Posterior vena cava (tissue), 2 donors: Measurements from ENCODE around the gene HYOU1. TPM values are rescaled to one million over a fixed set of nuclear protein-coding genes. Genes with fewer than 3 reads are reported as not detected.
"Not testable (repeated sequence)": the region's sequence is repeated elsewhere in the genome, so short reads cannot be mapped to it uniquely, and the experiment has no call there.

ENCODE experiments used
- DNase-seq: peaks from one replicate; pipeline ENCODE4 v3.0.0-alpha.2; 2020; ENCODE audit warnings: low spot score
- intact Hi-C, 2 donors: fragments of 100-400 bp; cut with DNase I; formaldehyde crosslinking; loops; one replicate each; pipeline versions ENCODE4 v1.14.1 to v1.14.2; 2022 to 2023
- total RNA-seq, 2 donors: library from RNA; stranded (reverse); fragmentation: NEBNext Ultra II Directional; extraction: Animal tissue kit (Norgen Biotek cat#: 25700); gene quantifications; one replicate each; pipeline ENCODE4 v1.2.1, GENCODE V29; 2021
- donor health status: DM: yes; HTN: yes; CAD: no.
- donor health status: DM: yes; HTN: yes; CAD: no.

Gene HYOU1
- total RNA-seq, 2 donors from 2014 or later = 110 to 128 TPM

DNA sequence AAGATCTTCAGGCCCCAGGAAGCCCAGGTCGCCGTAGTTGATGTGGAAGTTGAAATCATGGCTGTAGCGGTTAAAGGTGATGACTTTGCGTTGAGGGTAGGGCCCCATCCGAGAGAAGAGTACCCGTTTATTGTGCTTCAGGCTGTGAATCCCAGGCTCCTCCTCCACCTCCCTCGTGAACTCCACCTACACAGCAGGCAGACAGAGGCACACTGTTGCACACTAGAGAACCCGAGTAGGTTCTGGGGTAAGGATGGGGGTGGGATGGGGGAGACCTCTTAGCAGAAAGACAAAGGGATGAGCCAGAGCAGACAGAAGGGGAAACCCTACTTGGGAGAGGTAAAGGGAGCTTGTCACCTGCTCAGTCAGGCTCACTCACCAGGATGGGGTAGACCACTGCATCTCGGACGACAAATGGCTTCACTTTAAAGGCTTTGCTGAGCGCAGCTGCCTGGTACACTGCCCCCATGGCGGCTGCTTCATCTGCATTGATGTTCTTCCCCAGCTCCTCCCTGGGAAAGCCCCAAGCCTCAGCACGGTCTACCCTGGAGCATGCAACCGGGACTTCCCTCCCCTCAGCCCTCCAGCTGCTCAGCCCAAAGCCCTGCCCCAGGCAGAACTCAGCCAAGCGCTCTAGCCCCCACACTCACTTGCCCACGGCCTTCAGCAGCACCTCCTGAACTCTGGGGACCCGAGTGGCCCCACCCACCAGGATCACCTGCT, 5.4 kb downstream of the HYOU1 start:
- no peak for DNase-seq
- intact Hi-C loops = no loop called here

GRCh38 chr11:119049081-119049480, 7.9 kb downstream of the HYOU1 start:
- no peak for DNase-seq
- intact Hi-C loops = no loop called here

DNA sequence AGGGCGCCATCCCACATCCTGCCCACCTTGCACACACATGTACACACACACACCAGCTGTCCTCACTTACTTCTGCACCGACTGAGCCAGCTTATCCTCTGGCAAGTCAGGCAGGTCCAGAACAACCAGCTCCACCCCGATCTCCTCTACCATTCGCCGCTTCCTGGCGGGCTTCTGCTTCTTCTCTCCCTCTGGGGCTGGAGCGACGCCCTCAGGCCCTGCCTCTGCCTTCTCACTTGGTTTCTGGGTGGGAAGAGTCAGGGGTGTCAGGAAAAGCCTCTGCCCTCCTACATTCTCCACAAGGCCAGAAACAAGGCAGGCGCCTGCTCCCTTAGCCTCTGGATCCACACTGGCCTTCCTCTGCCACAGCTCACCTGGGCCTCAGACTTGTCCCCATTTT, 8.4 kb downstream of the HYOU1 start:
- intact Hi-C loops = no loop called here
- DNase-seq = no peak

DNA sequence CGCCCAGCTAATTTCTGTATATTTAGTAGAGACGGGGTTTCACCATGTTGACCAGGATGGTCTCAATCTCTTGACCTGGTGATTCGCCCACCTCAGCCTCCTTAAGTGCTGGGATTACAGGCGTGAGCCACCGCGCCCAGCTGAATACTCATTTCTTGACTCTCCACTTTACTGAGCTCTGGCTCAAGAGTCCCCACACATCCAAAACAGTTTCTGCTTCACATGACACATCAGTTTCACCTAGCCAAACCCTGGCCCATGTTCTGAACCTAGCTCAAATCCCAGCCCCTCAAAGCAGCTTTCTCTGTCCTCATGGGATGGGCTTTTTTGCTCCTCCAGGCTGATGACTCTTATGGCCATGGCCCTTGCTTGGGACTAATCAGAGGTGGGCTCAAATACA, 9.8 kb downstream of the HYOU1 start:
- intact Hi-C loops = no loop called here
- no peak for DNase-seq

- DNase-seq = no peak
- intact Hi-C loops = no loop called here
Measured at GRCh38 chr11:119046489-119046888, 10.5 kb downstream of the HYOU1 start.

DNA sequence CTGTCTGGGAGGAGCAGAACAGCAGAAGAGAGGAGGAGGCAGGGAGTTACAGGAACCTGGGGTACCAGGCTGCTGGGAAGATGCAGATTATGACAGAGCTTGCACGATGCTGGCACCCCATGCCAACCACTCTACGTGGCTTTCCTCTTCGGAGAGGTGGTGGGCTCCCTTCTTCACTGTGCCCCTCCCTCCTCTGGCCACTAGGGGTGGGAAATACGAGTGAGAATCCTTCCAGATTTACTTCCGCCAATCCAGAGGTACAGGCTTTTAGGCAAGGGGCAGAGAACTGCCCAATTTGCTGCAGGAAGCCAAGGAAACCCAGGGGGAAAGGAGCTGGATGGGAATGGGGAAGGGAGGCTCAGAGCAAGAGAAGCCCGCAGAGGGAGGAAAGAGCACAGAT, 12.3 kb downstream of the HYOU1 start:
- no peak for DNase-seq
- intact Hi-C loops = no loop called here

DNA sequence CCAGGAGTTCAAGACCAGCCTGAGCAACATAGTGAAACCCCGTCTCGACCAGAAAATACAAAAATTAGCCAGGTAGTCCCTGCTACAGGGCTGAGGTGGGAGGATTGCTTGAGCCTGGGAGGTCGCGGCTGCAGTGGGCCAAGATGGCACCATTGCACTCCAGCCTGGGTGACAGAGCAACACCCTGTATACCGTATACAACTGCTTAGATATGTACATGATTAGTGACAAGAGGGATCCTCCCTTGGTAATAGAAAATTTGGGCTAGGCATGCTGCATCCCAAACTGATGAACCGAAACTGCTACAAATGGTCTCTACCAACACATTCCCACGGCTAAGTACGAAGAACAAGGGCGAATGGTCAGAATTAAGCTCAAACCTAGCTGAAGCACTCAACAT, 14.1 kb downstream of the HYOU1 start:
- intact Hi-C loops = no loop called here
- DNase-seq = no peak

GRCh38 chr11:119041821-119042514, 15.0 kb downstream of the HYOU1 start:
- intact Hi-C loops = no loop called here
- no peak for DNase-seq

GRCh38 chr11:119039471-119039870, 17.5 kb downstream of the HYOU1 start:
- intact Hi-C loops, DNase-seq: not testable (repeated sequence)

DNA sequence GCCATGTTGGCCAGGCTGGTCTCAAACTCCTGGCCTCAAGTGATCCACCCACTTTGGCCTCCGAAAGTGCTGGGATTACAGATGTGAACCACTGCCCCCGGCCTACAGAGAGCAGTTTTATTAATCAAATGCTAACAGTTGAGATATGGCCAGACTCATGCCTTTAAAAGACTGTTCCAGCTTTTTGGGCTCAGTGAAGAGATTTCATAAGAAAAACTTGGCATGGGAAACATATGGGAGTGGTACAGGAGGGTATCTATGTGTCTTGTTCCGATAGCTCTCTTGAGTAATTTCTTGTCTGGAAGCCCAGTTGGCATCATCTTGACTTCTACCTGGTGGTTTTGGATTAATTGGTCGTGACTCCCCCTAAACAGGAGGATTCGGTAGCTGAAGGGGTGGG, 18.1 kb downstream of the HYOU1 start:
- no peak for DNase-seq

GRCh38 chr11:119034813-119035212, 22.2 kb downstream of the HYOU1 start:
- intact Hi-C loops = no loop called here
- DNase-seq = no peak

More for the DNA sequence above, 18.1 kb downstream of the HYOU1 start:
- intact Hi-C loops = no loop called here

GRCh38 chr11:119033421-119033820, 23.6 kb downstream of the HYOU1 start:
- peak; percentile 23 for DNase-seq
- intact Hi-C loops = not testable (repeated sequence)

DNA sequence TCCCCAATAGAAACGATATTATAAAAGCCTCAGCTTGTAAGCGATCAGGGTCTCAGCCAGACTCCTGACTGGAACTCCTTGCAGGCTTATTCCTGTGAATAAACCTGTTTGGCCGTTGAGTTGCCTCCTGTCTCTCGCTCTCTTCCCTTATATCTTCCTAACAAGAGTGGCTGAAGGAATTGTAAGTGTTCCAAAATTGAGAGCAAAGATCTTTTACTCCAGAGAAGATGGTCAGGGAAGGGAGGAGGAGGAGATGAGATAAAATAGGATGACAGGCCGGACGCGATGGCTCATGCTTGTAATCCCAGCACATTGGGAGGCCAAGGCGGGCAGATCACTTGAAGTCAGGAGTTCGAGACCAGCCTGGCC, 25.1 kb downstream of the HYOU1 start:
- no peak for DNase-seq
- intact Hi-C loops = no loop called here

DNA sequence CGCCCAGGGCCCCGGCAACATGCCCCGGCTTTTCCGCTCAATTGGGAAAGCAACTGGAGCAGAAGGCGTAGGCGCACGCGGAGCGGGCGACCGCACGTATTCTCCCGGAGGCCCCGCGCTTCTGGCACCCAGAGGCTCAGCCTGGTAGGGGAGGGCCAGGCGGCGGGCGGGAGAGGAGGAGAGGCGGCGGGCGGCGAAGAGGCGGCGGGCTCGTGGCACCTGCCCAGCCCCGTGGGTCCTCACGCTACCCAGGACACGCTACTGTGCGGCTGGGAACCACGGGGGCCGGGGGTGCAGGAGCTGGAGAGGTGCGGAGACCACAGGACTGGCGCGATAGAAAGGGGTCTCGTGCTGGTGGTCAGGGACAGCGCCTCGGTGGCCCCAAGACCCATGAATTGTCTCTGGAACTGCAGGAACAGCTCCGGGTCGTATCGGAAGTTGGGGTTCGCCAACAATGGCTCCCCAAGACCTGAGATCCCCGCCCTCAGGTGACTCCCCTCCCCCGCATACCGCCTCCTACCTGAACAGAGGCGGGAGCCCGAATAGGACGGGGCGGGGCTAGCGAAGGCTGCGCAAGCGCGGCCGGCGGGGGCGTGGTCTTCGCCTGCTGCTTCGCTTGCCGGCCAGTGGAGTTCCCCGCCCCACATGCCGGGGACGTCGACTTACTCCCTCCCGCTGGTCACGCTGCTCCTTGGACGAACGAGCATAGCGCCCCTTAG, 26.5 kb downstream of the HYOU1 start, which contains the start of gene SLC37A4:
Gene SLC37A4, minus strand, starts transcription at position 549 of the 719 bp plus-strand sequence.
- DNase-seq = peak; percentile 99
- intact Hi-C loops = no loop called here

DNA sequence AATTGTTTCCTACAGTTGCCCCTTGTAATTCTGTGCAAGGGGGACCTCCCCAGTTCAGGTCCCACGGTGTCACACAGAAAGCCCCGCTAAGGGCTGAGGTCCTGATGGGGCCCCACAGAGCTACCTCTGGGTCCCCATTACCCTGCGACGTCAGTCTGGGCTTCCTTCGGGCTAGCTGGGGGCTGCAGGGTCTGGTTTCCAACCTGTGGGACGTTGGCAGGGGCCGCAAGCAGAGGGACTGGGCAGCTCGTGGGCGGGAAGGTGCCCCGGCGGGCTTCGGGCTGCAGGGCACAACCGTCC, 27.0 kb downstream of the HYOU1 start:
- intact Hi-C loops = no loop called here
- no peak for DNase-seq

DNA sequence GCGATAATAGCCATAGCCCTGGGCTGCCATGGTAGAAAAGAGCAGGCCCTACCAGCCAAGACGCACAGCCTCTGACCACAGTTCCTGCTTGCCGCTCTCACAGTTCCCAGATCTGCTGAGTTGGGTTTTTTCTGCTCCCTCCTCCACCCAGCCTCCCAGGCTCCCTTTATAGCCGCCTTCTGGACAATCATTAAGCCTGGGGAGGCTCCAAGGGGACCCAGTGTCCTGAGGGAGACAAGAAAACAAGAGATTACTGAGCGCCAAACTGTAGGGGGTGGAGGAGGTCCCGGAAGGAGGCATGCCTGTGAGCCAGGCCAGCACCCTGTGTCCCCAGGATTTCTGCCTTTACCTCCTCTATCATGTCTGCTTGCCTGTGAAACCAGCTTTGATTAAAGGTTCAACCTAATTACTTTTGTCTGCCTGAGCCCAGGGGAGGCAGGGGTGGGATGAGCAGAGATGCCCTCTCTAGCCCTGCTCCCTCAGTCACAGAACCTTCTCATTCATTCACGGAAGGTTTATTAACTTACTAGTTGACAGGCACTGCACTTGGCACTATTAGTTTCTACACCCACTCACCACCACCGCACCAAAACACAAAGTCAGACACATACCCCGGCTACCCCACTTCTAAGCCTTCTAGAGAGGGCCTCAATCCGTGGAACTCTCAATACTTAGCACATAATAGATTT, 27.5 kb downstream of the HYOU1 start:
- intact Hi-C loops = no loop called here
- DNase-seq = no peak

DNA sequence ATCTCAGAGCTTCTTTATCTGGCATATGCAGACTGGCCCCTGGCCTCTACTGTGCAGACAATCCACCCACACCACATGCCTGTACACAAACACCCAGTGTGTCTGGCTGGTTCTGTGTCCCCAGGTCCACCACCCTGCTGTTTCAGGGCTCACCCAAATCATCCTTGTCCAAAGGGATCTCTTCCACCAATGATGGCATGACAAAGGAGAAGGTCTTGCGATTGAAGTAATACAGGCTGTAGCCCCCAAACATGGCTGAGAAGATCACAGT, 28.0 kb downstream of the HYOU1 start:
- intact Hi-C loops = no loop called here

GRCh38 chr11:119028346-119029068, 28.5 kb downstream of the HYOU1 start:
- intact Hi-C loops = no loop called here
- DNase-seq = peak; percentile 43

More for the DNA sequence above, 28.0 kb downstream of the HYOU1 start:
- DNase-seq = no peak

GRCh38 chr11:119027561-119028345, 29.3 kb downstream of the HYOU1 start:
- no peak for DNase-seq
- intact Hi-C loops = no loop called here
